OCI-LY1 (cell line): ENCODE measurements around the gene RAD51AP1.

Experiments used
- H2AFZ ChIP-seq: fragments of 200-600 bp; sonication (generic), shearing (Covaris generic); 2 replicates; pipeline ENCODE4 v1.6.0; 2014; ENCODE audit warnings: antibody characterized with exemption, mild to moderate bottlenecking, low read length
- H3F3A ChIP-seq: fragments of 200-600 bp; sonication (generic), shearing (Covaris generic); 2 replicates; pipeline ENCODE4 v1.6.0; 2014; ENCODE audit warnings: mild to moderate bottlenecking, antibody characterized with exemption, low read length, moderate library complexity; ENCODE audit not compliant: insufficient read depth
- H3K27ac ChIP-seq: fragments of 200-600 bp; sonication (generic); 2 replicates; pipeline ENCODE4 v1.5.1; 2014; ENCODE audit warnings: low read length, mixed run types, mild to moderate bottlenecking, low read depth; ENCODE audit not compliant: poor library complexity, severe bottlenecking
- H3K27me3 ChIP-seq: fragments of 200-600 bp; sonication (generic); 2 replicates; pipeline ENCODE4 v1.6.0; 2014; ENCODE audit warnings: antibody characterized with exemption, mild to moderate bottlenecking, low read length, moderate library complexity; ENCODE audit not compliant: insufficient read depth
- H3K36me3 ChIP-seq: fragments of 200-600 bp; sonication (generic); 2 replicates; pipeline ENCODE4 v1.6.1; 2014; ENCODE audit warnings: mild to moderate bottlenecking, antibody characterized with exemption, low read length, moderate library complexity, mixed read lengths; ENCODE audit not compliant: insufficient read depth
- H3K4me1 ChIP-seq: fragments of 200-600 bp; sonication (generic); 2 replicates; pipeline ENCODE4 v1.5.1; 2014; ENCODE audit warnings: mild to moderate bottlenecking, low read length, moderate library complexity; ENCODE audit not compliant: insufficient read depth, severe bottlenecking
- H3K4me2 ChIP-seq: fragments of 200-600 bp; sonication (generic), shearing (Covaris generic); 2 replicates; pipeline ENCODE4 v1.6.1; 2014; ENCODE audit warnings: low read length
- H3K4me3 ChIP-seq: fragments of 200-600 bp; sonication (generic); 2 replicates; pipeline ENCODE4 v1.5.1; 2014; ENCODE audit warnings: low read length, low read depth, mild to moderate bottlenecking, mixed read lengths; ENCODE audit not compliant: poor library complexity, severe bottlenecking
- H3K79me2 ChIP-seq: fragments of 200-600 bp; shearing (Covaris generic); 2 replicates; pipeline ENCODE4 v1.6.1; 2016; ENCODE audit warnings: mixed run types, low read length, mixed read lengths; ENCODE audit not compliant: insufficient read depth
- H3K9ac ChIP-seq: fragments of 200-600 bp; sonication (generic), shearing (Covaris generic); 2 replicates; pipeline ENCODE4 v1.6.1; 2014; ENCODE audit warnings: mild to moderate bottlenecking, low read length, mixed read lengths
- H3K9me2 ChIP-seq: fragments of 200-600 bp; sonication (generic), shearing (Covaris generic); 2 replicates; pipeline ENCODE4 v1.6.1; 2014; ENCODE audit warnings: low read depth, mild to moderate bottlenecking, low read length, mixed read lengths
- H3K9me3 ChIP-seq: fragments of 200-600 bp; shearing (Covaris generic); 2 replicates; pipeline ENCODE4 v1.6.1; 2014; ENCODE audit warnings: low read length, mixed read lengths
- H4K20me1 ChIP-seq: fragments of 200-600 bp; sonication (generic), shearing (Covaris generic); 2 replicates; pipeline ENCODE4 v1.6.0; 2016; ENCODE audit warnings: mild to moderate bottlenecking, low read length; ENCODE audit not compliant: insufficient read depth
- EZH2 ChIP-seq: fragments of 200-600 bp; sonication (generic), shearing (Covaris generic); IDR thresholded peaks from 2 replicates; pipeline ENCODE4 v1.8.0; 2017; ENCODE audit warnings: borderline replicate concordance, mixed run types, mild to moderate bottlenecking, antibody characterized with exemption, low read length, moderate library complexity, mixed read lengths
- TF ChIP-seq, protein P1 (sequence below): fragments of 200-600 bp; sonication (generic), shearing (Covaris generic); IDR thresholded peaks from 2 replicates; pipeline ENCODE4 v1.5.1; 2017; ENCODE audit warnings: mild to moderate bottlenecking, antibody characterized with exemption, low read length, moderate library complexity, mixed read lengths

Gene RAD51AP1

GRCh38 chr12:4539167-4539870 is 629 bp downstream of the RAD51AP1 start:
- peak overlapping the region; percentile 73 for H3K27ac ChIP-seq
- H3K4me1 ChIP-seq: peaks cover 55% of the 10 kb centered on the region
- no peaks in the 10 kb centered on the region for H3K9me3 ChIP-seq
- peak overlapping the region; percentile 83 for H3K4me2 ChIP-seq
- H2AFZ ChIP-seq: no peak overlapping the region
- H3K79me2 ChIP-seq: peaks cover 52% of the 10 kb centered on the region
- H4K20me1 ChIP-seq: no peaks in the 10 kb centered on the region; the same call in 1 of the 2 replicates
- peak overlapping the region; percentile 86 for H3K4me3 ChIP-seq
- H3K9ac ChIP-seq: peak overlapping the region; percentile 85
- H3K9me2 ChIP-seq: no peaks in the 10 kb centered on the region
- H3F3A ChIP-seq: no peaks in the 10 kb centered on the region
- TF ChIP-seq, protein P1, sequence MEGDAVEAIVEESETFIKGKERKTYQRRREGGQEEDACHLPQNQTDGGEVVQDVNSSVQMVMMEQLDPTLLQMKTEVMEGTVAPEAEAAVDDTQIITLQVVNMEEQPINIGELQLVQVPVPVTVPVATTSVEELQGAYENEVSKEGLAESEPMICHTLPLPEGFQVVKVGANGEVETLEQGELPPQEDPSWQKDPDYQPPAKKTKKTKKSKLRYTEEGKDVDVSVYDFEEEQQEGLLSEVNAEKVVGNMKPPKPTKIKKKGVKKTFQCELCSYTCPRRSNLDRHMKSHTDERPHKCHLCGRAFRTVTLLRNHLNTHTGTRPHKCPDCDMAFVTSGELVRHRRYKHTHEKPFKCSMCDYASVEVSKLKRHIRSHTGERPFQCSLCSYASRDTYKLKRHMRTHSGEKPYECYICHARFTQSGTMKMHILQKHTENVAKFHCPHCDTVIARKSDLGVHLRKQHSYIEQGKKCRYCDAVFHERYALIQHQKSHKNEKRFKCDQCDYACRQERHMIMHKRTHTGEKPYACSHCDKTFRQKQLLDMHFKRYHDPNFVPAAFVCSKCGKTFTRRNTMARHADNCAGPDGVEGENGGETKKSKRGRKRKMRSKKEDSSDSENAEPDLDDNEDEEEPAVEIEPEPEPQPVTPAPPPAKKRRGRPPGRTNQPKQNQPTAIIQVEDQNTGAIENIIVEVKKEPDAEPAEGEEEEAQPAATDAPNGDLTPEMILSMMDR: no peak
- no peak for TF ChIP-seq EZH2
- H3K36me3 ChIP-seq: peaks cover 43% of the 10 kb centered on the region; the same call in 1 of the 2 replicates
- H3K27me3 ChIP-seq: no peaks in the 10 kb centered on the region

GRCh38 chr12:4540170-4540569 is 1.5 kb downstream of the RAD51AP1 start:
- Histone ChIP-seq H3K36me3 (peaks cover 43% of the 10 kb centered on the region; the same call in 1 of the 2 replicates), H3K4me1 (peaks cover 50% of the 10 kb centered on the region), H4K20me1 (no peaks in the 10 kb centered on the region; the same call in 1 of the 2 replicates), H3K4me3 (peak overlapping the region; percentile 86), H3K9ac (peak overlapping the region; percentile 85), H3K27ac (no peak overlapping the region), H3F3A (no peaks in the 10 kb centered on the region), H3K9me3 (no peaks in the 10 kb centered on the region), H3K4me2 (peak overlapping the region; percentile 83), H2AFZ (no peak overlapping the region), H3K9me2 (no peaks in the 10 kb centered on the region), H3K27me3 (no peaks in the 10 kb centered on the region), H3K79me2 (peaks cover 52% of the 10 kb centered on the region)
- TF ChIP-seq, protein P1: no peak
- no peak for TF ChIP-seq EZH2

DNA sequence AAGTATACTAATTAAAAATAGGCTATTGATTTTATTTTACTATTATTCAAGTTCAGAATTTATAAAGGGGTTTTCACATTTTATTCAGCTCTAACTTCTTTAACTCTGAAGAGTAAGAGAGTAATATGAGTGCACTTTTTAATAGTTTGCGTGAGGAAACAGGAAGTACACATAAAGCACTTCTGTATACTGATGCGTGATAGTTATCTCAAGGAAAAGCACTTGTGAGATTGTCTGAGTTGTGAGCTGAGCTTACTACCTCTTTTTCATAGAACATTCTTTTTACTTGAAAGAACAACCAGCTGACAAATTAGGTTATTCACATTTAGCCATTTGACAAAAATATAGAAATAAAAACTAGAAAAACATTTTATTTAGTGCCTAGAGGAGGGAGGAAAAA is 1.9 kb downstream of the RAD51AP1 start:
- Histone ChIP-seq H3K27me3 (no peaks in the 10 kb centered on the region), H3K4me1 (peaks cover 46% of the 10 kb centered on the region), H3F3A (no peaks in the 10 kb centered on the region), H4K20me1 (no peaks in the 10 kb centered on the region; the same call in 1 of the 2 replicates), H3K9ac (no peak overlapping the region; the same call in 1 of the 2 replicates), H3K4me3 (peak overlapping the region; percentile 86), H3K79me2 (peaks cover 52% of the 10 kb centered on the region), H3K27ac (no peak overlapping the region), H3K9me2 (no peaks in the 10 kb centered on the region), H2AFZ (no peak overlapping the region), H3K4me2 (peak overlapping the region; percentile 83), H3K36me3 (peaks cover 44% of the 10 kb centered on the region; the same call in 1 of the 2 replicates), H3K9me3 (no peaks in the 10 kb centered on the region)
- TF ChIP-seq, protein P1: no peak
- no peak for TF ChIP-seq EZH2
